ENCODE data around the gene MRTFB.

GRCh38 chr16:14042706-14043105, 28.4 kb upstream of the MRTFB start:
- TF ChIP-seq POLR2A (IDR thresholded peaks at IDR 0.05; ENCODE audit: low read length) (no peak), GATA1 (IDR thresholded peaks at IDR 0.05; ENCODE audit: low read depth, low read length) (no peak)

Data from erythroblast (primary cell).